ENCODE results near the gene RIC8A. TPM values are rescaled to one million over a fixed set of nuclear protein-coding genes. Genes with fewer than 3 reads are reported as not detected.

RIC8A gene
- polyA plus RNA-seq, 4 donors, result 57.8 to 64.3 (median 60.9) TPM

DNA sequence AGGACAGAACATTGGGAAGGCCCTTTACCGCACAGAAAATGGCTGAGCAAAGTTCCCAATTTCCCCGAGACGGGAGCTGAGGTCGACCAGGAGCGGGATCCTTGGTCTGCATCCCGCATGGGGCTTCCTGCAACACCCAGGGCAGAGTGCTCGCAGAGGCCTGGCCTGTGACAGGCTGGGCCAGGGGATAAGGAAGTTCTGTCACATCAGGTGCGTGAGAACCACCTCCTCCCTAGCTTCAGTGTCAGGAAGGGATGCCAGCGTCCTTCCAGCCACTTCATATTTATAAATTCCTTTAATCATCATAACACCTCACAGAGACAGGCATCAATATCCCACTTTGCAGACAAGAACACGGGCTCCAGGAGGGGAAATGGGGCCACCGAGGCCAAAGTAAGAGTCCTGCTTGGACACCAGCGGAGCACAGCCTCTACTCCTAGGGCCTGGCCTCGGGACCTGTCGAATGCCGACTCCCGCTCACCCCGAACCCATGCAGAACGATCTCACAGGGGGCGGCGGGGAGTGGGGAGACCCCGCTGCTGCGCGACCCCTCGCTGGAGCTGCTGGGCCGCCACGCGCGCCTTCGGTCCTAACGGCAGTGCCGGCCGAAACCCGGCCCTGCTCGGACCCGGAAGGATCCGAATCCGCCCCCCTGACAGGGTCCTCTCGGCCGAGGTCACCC lies 841 bp upstream of the RIC8A start:
- Histone ChIP-seq H3K27me3 (ENCODE audit: control insufficient read depth in 3 of 3, insufficient read depth in 3 of 3, low read length in 3 of 3) (no peaks in the 10 kb centered on the region), H3K9me3 (ENCODE audit: control insufficient read depth in 2 of 2, insufficient read depth in 1 of 2, low read depth in 1 of 2, low read length in 1 of 2) (no peaks in the 10 kb centered on the region), H3K4me1 (ENCODE audit: control insufficient read depth in 3 of 3, insufficient read depth in 2 of 3, low read depth in 1 of 3, low read length in 2 of 3) (peaks cover 4 to 28% (median 9%) of the 10 kb centered on the region in 3 donors), H3K27ac (ENCODE audit: low read depth in 1 of 3, low read length in 2 of 3) (peak overlapping the region; percentile 98 to 100 (median 98)), H3K36me3 (ENCODE audit: control insufficient read depth in 3 of 3, insufficient read depth in 2 of 3, low read depth in 1 of 3, low read length in 3 of 3) (peaks cover 0 to 66% (median 5%) of the 10 kb centered on the region in 3 donors), H3K4me3 (ENCODE audit: low read depth in 1 of 3, low read length in 3 of 3) (peak overlapping the region; percentile 90 to 97 (median 95))
- DNase-seq, result peak; percentile 69 to 76
- WGBS, 3 donors, result 1 to 2% (median 2%) methylated on average over 32 to 39 of the region's 39 CpGs
- FAIRE-seq, result no peak

DNA sequence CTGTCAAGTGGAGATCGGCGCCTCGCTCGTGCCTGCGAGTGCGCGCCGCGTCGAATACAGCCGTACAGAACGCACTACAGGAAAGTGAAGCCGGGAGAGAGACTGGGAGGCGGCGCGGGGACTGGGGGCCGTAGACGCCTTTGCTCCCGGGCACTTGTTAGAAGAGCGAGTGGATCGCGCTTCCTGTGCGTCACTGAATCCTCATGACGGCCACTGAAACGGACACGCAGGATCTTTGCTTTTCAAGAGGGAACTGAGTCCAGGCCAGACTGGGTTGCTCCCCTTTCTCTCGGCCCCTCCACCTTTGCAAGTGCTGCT lies 314 bp downstream of the RIC8A start:
- Histone ChIP-seq H3K27me3 (ENCODE audit: control insufficient read depth in 3 of 3, insufficient read depth in 3 of 3, low read length in 3 of 3) (no peaks in the 10 kb centered on the region), H3K36me3 (ENCODE audit: control insufficient read depth in 3 of 3, insufficient read depth in 2 of 3, low read depth in 1 of 3, low read length in 3 of 3) (peaks cover 4 to 70% (median 16%) of the 10 kb centered on the region in 3 donors), H3K9me3 (ENCODE audit: control insufficient read depth in 2 of 2, insufficient read depth in 1 of 2, low read depth in 1 of 2, low read length in 1 of 2) (no peaks in the 10 kb centered on the region), H3K4me1 (ENCODE audit: control insufficient read depth in 3 of 3, insufficient read depth in 2 of 3, low read depth in 1 of 3, low read length in 2 of 3) (peaks cover 2 to 28% (median 9%) of the 10 kb centered on the region in 3 donors), H3K27ac (ENCODE audit: low read depth in 1 of 3, low read length in 2 of 3) (peak overlapping the region; percentile 98 to 100 (median 98)), H3K4me3 (ENCODE audit: low read depth in 1 of 3, low read length in 3 of 3) (peak overlapping the region; percentile 74 to 97 (median 92))
- FAIRE-seq (no peak), DNase-seq (no peak)
- 0% methylated on average over 27 of the region's 27 CpGs for WGBS, 3 donors

DNA sequence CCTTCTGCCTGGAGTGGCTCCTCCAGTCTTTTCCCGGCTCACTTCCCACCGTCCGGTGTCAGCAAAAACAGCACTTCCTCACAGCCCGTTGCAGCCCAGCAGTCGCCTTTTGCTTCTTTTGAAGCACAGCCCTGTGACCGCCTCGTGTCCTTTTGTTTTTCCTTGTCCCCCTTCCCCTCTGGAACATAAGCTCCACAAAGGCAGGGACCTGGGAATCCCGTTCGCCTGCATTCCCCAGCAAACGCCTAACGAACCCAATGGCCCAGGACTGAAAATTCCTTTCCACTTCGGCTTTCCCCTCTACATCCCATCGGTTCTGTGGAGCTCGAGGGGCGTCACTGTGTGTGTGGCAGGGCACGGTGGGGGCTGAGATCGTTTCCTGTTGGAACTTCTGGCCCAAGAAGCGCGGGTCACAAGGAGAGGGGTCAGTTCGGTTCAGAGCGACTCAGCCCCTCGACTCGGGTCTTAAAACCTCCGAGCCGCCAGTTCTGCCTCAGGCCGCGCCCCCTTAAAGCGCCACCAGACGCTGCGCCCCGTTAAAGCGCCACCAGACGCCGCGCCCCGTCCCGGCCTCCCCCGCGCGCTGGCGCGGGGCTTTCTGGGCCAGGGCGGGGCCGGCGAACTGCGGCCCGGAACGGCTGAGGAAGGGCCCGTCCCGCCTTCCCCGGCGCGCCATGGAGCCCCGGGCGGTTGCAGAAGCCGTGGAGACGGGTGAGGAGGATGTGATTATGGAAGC lies 841 bp downstream of the RIC8A start:
- Histone ChIP-seq H3K4me1 (ENCODE audit: control insufficient read depth in 3 of 3, insufficient read depth in 2 of 3, low read depth in 1 of 3, low read length in 2 of 3) (peaks cover 2 to 28% (median 9%) of the 10 kb centered on the region in 3 donors), H3K36me3 (ENCODE audit: control insufficient read depth in 3 of 3, insufficient read depth in 2 of 3, low read depth in 1 of 3, low read length in 3 of 3) (peaks cover 5 to 70% (median 19%) of the 10 kb centered on the region in 3 donors), H3K27me3 (ENCODE audit: control insufficient read depth in 3 of 3, insufficient read depth in 3 of 3, low read length in 3 of 3) (no peaks in the 10 kb centered on the region), H3K9me3 (ENCODE audit: control insufficient read depth in 2 of 2, insufficient read depth in 1 of 2, low read depth in 1 of 2, low read length in 1 of 2) (no peaks in the 10 kb centered on the region), H3K27ac (ENCODE audit: low read depth in 1 of 3, low read length in 2 of 3) (peak overlapping the region; percentile 98 to 100 (median 98)), H3K4me3 (ENCODE audit: low read depth in 1 of 3, low read length in 3 of 3) (peak overlapping the region; percentile 74 to 97 (median 92))
- DNase-seq (peak; percentile 85 to 93), FAIRE-seq (no peak)
- 0% methylated on average over 56 to 57 of the region's 57 CpGs for WGBS, 3 donors

DNA sequence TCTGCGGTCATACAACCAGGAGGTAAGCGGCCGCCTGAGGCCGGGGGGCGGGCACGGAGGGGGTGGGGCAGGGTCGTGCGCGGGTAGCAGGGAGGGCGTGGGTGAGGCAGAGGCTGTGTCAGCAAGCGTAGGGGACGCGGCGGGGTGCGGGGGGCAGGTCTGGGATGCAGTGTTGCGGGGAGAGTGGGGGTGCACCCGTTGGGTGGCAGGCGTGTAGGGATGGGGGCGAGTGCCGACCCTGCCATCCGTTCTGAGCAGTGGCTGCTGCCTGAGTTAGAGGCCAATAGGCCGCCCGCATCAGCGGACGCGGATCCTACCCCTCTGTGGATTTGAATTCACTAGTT lies 1.4 kb downstream of the RIC8A start:
- no peak for DNase-seq
- Histone ChIP-seq H3K4me3 (ENCODE audit: low read depth in 1 of 3, low read length in 3 of 3) (peak overlapping the region; percentile 74 to 97 (median 92)), H3K27ac (ENCODE audit: low read depth in 1 of 3, low read length in 2 of 3) (peak overlapping the region in 2 of 3 donors; percentile 43 to 100), H3K36me3 (ENCODE audit: control insufficient read depth in 3 of 3, insufficient read depth in 2 of 3, low read depth in 1 of 3, low read length in 3 of 3) (peaks cover 5 to 70% (median 19%) of the 10 kb centered on the region in 3 donors), H3K4me1 (ENCODE audit: control insufficient read depth in 3 of 3, insufficient read depth in 2 of 3, low read depth in 1 of 3, low read length in 2 of 3) (peaks cover 2 to 28% (median 9%) of the 10 kb centered on the region in 3 donors), H3K27me3 (ENCODE audit: control insufficient read depth in 3 of 3, insufficient read depth in 3 of 3, low read length in 3 of 3) (no peaks in the 10 kb centered on the region), H3K9me3 (ENCODE audit: control insufficient read depth in 2 of 2, insufficient read depth in 1 of 2, low read depth in 1 of 2, low read length in 1 of 2) (no peaks in the 10 kb centered on the region)
- no peak for FAIRE-seq
- 0 to 1% (median 1%) methylated on average over 20 to 26 of the region's 26 CpGs for WGBS, 3 donors

DNA sequence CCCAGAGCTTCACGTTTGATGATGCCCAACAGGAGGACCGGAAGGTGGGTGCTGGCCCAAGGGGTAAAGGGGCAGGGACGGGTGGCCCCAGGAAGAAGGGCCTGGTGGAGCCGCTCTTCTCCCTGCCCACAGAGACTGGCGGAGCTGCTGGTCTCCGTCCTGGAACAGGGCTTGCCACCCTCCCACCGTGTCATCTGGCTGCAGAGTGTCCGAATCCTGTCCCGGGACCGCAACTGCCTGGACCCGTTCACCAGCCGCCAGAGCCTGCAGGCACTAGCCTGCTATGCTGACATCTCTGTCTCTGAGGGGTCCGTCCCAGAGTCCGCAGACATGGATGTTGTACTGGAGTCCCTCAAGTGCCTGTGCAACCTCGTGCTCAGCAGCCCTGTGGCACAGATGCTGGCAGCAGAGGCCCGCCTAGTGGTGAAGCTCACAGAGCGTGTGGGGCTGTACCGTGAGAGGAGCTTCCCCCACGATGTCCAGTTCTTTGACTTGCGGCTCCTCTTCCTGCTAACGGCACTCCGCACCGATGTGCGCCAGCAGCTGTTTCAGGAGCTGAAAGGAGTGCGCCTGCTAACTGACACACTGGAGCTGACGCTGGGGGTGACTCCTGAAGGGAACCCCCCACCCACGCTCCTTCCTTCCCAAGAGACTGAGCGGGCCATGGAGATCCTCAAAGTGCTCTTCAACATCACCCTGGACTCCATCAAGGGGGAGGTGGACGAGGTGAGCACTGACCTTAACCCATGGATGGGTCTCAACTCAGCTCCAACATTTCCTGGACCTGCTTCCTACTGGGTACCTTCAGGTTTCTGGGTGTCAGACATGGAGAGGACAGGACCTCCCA lies 2.0 kb downstream of the RIC8A start:
- peak overlapping the region in 2 of 3 donors; percentile 43 to 100 for H3K27ac ChIP-seq (ENCODE audit: low read depth in 1 of 3, low read length in 2 of 3)
- no peaks in the 10 kb centered on the region for H3K9me3 ChIP-seq (ENCODE audit: control insufficient read depth in 2 of 2, insufficient read depth in 1 of 2, low read depth in 1 of 2, low read length in 1 of 2)
- 49 to 51% (median 49%) methylated on average over 29 of the region's 29 CpGs for WGBS, 3 donors
- H3K36me3 ChIP-seq (ENCODE audit: control insufficient read depth in 3 of 3, insufficient read depth in 2 of 3, low read depth in 1 of 3, low read length in 3 of 3), result peaks cover 11 to 70% (median 17%) of the 10 kb centered on the region in 3 donors
- H3K4me1 ChIP-seq (ENCODE audit: control insufficient read depth in 3 of 3, insufficient read depth in 2 of 3, low read depth in 1 of 3, low read length in 2 of 3), result peaks cover 2 to 28% (median 9%) of the 10 kb centered on the region in 3 donors
- DNase-seq (no peak), FAIRE-seq (no peak)
- no peaks in the 10 kb centered on the region for H3K27me3 ChIP-seq (ENCODE audit: control insufficient read depth in 3 of 3, insufficient read depth in 3 of 3, low read length in 3 of 3)
- H3K4me3 ChIP-seq (ENCODE audit: low read depth in 1 of 3, low read length in 3 of 3), result peak overlapping the region; percentile 74 to 97 (median 92)

DNA sequence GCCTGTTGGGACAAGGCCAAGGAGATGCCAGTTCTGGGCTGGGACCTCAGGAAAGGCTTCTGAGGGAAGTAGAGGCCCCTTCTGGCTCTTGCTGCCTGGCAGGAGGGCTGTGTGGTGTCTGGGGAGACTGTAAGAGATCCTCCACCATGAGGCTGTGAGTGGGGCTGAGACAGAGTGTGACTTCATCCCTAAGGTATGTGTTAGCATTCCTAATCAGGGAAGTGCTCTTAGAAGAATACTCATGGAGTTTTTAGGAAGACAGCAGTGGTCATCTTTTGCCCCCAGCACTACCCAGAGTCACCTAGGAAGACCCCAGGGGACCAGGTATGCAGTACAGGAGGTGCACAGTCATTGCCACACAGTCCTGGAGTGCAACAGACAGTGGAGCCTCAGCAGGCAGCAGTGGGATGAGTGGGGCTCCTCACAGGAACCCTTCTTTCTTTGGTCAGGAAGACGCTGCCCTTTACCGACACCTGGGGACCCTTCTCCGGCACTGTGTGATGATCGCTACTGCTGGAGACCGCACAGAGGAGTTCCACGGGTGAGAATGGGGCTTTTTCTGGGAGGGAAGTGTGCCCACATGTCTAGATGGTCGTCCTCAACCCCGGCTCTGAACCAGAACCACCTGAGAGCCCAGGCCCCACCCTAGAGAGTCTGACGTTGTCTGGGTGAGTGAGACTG lies 2.8 kb downstream of the RIC8A start:
- no peaks in the 10 kb centered on the region for H3K27me3 ChIP-seq (ENCODE audit: control insufficient read depth in 3 of 3, insufficient read depth in 3 of 3, low read length in 3 of 3)
- DNase-seq, result no peak
- FAIRE-seq, result no peak
- no peaks in the 10 kb centered on the region for H3K9me3 ChIP-seq (ENCODE audit: control insufficient read depth in 2 of 2, insufficient read depth in 1 of 2, low read depth in 1 of 2, low read length in 1 of 2)
- no peak overlapping the region for H3K27ac ChIP-seq (ENCODE audit: low read depth in 1 of 3, low read length in 2 of 3)
- H3K4me3 ChIP-seq (ENCODE audit: low read depth in 1 of 3, low read length in 3 of 3), result peak overlapping the region in 1 of 3 donors; percentile 97
- 86 to 88% (median 86%) methylated on average over 9 of the region's 9 CpGs for WGBS, 3 donors
- H3K36me3 ChIP-seq (ENCODE audit: control insufficient read depth in 3 of 3, insufficient read depth in 2 of 3, low read depth in 1 of 3, low read length in 3 of 3), result peaks cover 13 to 69% (median 14%) of the 10 kb centered on the region in 3 donors
- peaks cover 2 to 26% (median 9%) of the 10 kb centered on the region in 3 donors for H3K4me1 ChIP-seq (ENCODE audit: control insufficient read depth in 3 of 3, insufficient read depth in 2 of 3, low read depth in 1 of 3, low read length in 2 of 3)

DNA sequence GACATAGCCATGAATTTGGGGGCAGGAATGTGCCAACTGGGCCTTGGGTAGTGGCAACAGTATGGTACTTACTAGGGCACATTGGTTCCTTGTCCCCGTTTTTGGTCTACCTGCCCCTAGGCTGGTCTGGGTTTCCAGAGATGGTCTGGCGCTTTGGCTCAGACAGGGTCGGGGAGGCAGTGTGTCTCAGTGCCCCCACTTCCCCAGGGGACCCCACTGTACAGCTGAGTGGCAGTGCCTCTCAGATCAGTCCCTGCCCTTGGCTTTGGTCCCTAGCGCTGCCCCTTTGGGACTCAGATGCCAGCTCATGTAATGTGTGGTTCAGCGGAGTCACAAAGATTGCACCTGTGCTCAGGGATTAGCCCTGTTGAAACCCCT lies 3.3 kb downstream of the RIC8A start:
- Histone ChIP-seq H3K4me1 (ENCODE audit: control insufficient read depth in 3 of 3, insufficient read depth in 2 of 3, low read depth in 1 of 3, low read length in 2 of 3) (peaks cover 2 to 20% (median 8%) of the 10 kb centered on the region in 3 donors), H3K27me3 (ENCODE audit: control insufficient read depth in 3 of 3, insufficient read depth in 3 of 3, low read length in 3 of 3) (no peaks in the 10 kb centered on the region), H3K9me3 (ENCODE audit: control insufficient read depth in 2 of 2, insufficient read depth in 1 of 2, low read depth in 1 of 2, low read length in 1 of 2) (no peaks in the 10 kb centered on the region), H3K36me3 (ENCODE audit: control insufficient read depth in 3 of 3, insufficient read depth in 2 of 3, low read depth in 1 of 3, low read length in 3 of 3) (peaks cover 13 to 69% (median 19%) of the 10 kb centered on the region in 3 donors), H3K27ac (ENCODE audit: low read depth in 1 of 3, low read length in 2 of 3) (no peak overlapping the region), H3K4me3 (ENCODE audit: low read depth in 1 of 3, low read length in 3 of 3) (no peak overlapping the region)
- 91 to 96% (median 93%) methylated on average over 5 of the region's 5 CpGs for WGBS, 3 donors
- FAIRE-seq, result no peak
- no peak for DNase-seq

DNA sequence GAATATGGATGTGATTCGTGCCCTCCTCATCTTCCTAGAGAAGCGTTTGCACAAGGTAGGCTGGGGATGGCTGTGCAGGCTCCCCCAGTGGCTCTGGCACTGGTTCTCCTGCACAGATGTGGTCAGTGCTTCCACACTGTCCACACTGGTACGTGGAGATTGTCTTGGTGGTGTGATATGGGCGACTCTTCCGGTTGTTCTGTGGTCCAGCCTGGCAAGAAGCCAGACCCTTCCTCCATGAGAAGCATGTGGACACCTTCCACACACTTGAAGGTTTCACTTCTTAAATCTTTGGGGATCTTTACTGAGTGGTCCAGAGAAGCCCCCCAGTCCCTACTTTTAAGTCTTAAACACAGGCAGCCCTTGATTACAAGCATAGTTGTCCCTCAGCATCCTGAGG lies 3.8 kb downstream of the RIC8A start:
- 76 to 85% (median 77%) methylated on average over 5 of the region's 5 CpGs for WGBS, 3 donors
- no peaks in the 10 kb centered on the region for H3K9me3 ChIP-seq (ENCODE audit: control insufficient read depth in 2 of 2, insufficient read depth in 1 of 2, low read depth in 1 of 2, low read length in 1 of 2)
- FAIRE-seq (no peak), DNase-seq (no peak)
- no peak overlapping the region for H3K4me3 ChIP-seq (ENCODE audit: low read depth in 1 of 3, low read length in 3 of 3)
- peaks cover 2 to 16% (median 5%) of the 10 kb centered on the region in 3 donors for H3K4me1 ChIP-seq (ENCODE audit: control insufficient read depth in 3 of 3, insufficient read depth in 2 of 3, low read depth in 1 of 3, low read length in 2 of 3)
- no peak overlapping the region for H3K27ac ChIP-seq (ENCODE audit: low read depth in 1 of 3, low read length in 2 of 3)
- peaks cover 13 to 70% (median 19%) of the 10 kb centered on the region in 3 donors for H3K36me3 ChIP-seq (ENCODE audit: control insufficient read depth in 3 of 3, insufficient read depth in 2 of 3, low read depth in 1 of 3, low read length in 3 of 3)
- no peaks in the 10 kb centered on the region for H3K27me3 ChIP-seq (ENCODE audit: control insufficient read depth in 3 of 3, insufficient read depth in 3 of 3, low read length in 3 of 3)
